H1 (cell line): ENCODE measurements around the gene DDA1. TPM values are rescaled to one million over a fixed set of nuclear protein-coding genes. Genes with fewer than 3 reads are reported as not detected.

ENCODE experiments used
- ASH2L ChIP-seq: fragments of 200-600, 300-600 bp; sonication (generic); IDR thresholded peaks from one replicate; pipeline ENCODE4 v1.7.1; 2017; ENCODE audit warnings: low read length
- ATF2 ChIP-seq: IDR thresholded peaks from 2 replicates; pipeline ENCODE4 v1.6.1; 2012; ENCODE audit warnings: low read length, inconsistent platforms
- ATF3 ChIP-seq: IDR thresholded peaks from 2 replicates; pipeline ENCODE4 v1.6.1; 2011; ENCODE audit warnings: low read depth, mild to moderate bottlenecking, low read length; ENCODE audit not compliant: insufficient read depth
- E2F6 ChIP-seq: IDR thresholded peaks from 2 replicates; pipeline ENCODE4 v1.6.1; 2012; ENCODE audit warnings: inconsistent platforms
- GABPA ChIP-seq: IDR thresholded peaks from 2 replicates; pipeline ENCODE4 v1.6.1; 2011; ENCODE audit warnings: mild to moderate bottlenecking, low read length, moderate library complexity, borderline replicate concordance; ENCODE audit not compliant: insufficient read depth
- HDAC2 ChIP-seq, 2 experiments: fragments of 300-600 bp in 1 of 2; sonication (generic) in 1 of 2; IDR thresholded peaks; 2 replicates each; pipeline ENCODE4 v1.6.1; 2011 to 2012; ENCODE audit warnings: low read depth in 2 of 2, low read length in 2 of 2, mild to moderate bottlenecking in 2 of 2, moderate library complexity in 2 of 2, borderline replicate concordance in 1 of 2, inconsistent platforms in 1 of 2
- KDM4A ChIP-seq: IDR thresholded peaks from one replicate; pipeline ENCODE4 v1.7.1; 2012; ENCODE audit warnings: low read depth, mild to moderate bottlenecking, moderate library complexity, low read length, inconsistent platforms; ENCODE audit not compliant: severe bottlenecking
- NANOG ChIP-seq: IDR thresholded peaks from 2 replicates; pipeline ENCODE4 v1.6.1; 2011; ENCODE audit warnings: low read length, low read depth, mild to moderate bottlenecking, inconsistent platforms; ENCODE audit not compliant: insufficient read depth, poor library complexity, severe bottlenecking
- SP1 ChIP-seq: IDR thresholded peaks from 2 replicates; pipeline ENCODE4 v1.6.1; 2011; ENCODE audit warnings: low read depth, low read length
- SRF ChIP-seq: IDR thresholded peaks from 2 replicates; pipeline ENCODE4 v1.6.1; 2011; ENCODE audit warnings: mild to moderate bottlenecking, low read depth, low read length, moderate library complexity
- TEAD4 ChIP-seq: IDR thresholded peaks from 2 replicates; pipeline ENCODE4 v1.6.1; 2012; ENCODE audit warnings: low read depth, low read length, inconsistent platforms, mixed read lengths
- YY1 ChIP-seq: IDR thresholded peaks from 2 replicates; pipeline ENCODE4 v1.6.1; 2011; ENCODE audit warnings: low read depth, mild to moderate bottlenecking, low read length
- polyA plus RNA-seq, 7 experiments: library from polyadenylated mRNA; depleted of rRNA in 3 of 7; stranded (reverse) in 5 of 7; unstranded in 2 of 7; fragments of >200 nt in 5 of 7; fragments of 200-250 nt in 2 of 7; gene quantifications; 1 replicate in 5 of 7; 2 replicates in 1 of 7; 4 replicates in 1 of 7; pipeline versions ENCODE4 v1.2.1 to v1.2.3, GENCODE V29; 2011 to 2013; ENCODE audit warnings: missing spikeins in 2 of 7, mixed read lengths in 2 of 7
- total RNA-seq: library from RNA; stranded (reverse); fragmentation: NEBNext Ultra II Directional; extraction: Animal tissue kit (Norgen Biotek cat#: 25700); gene quantifications from 2 replicates; pipeline ENCODE4 v1.2.1, GENCODE V29; 2021

DDA1 gene
- total and polyA plus RNA-seq, 2 of the 8 experiments (the other 6 are each of a cell fraction or from before 2014, with no cell fraction given), result 29.2 to 34.5 TPM

GRCh38 chr19:17282488-17283125 lies 26.8 kb upstream of the DDA1 start (continued):
- TF ChIP-seq NANOG, result no peak
- peak; percentile 22 for TF ChIP-seq KDM4A
- 0 out of 2 replicates have a peak, but pooled peaks have one; percentile 23 for TF ChIP-seq ATF3
- TF ChIP-seq ATF2, result peak; percentile 25; the same call in 1 of the 2 replicates
- TF ChIP-seq SP1, result no peak
- TF ChIP-seq GABPA, result peak; percentile 69; the same call in 1 of the 2 replicates
- peak in 1 of 2 experiments; percentile 54; a peak in 1 of 4 replicates for TF ChIP-seq HDAC2 (IDR thresholded peaks at IDR 0.05; ENCODE audit: borderline replicate concordance in 1 of 2, low read depth in 2 of 2, low read length in 2 of 2)
- no peak for TF ChIP-seq SRF
- peak; percentile 98 for TF ChIP-seq E2F6
- TF ChIP-seq TEAD4, result no peak
- no peak for TF ChIP-seq ASH2L
- peak; percentile 37; the same call in 1 of the 2 replicates for TF ChIP-seq YY1
